NT2/D1 (cell line): ENCODE measurements around the gene EFCAB8.

ENCODE experiments used
- DNase-seq: peaks from one replicate; pipeline ENCODE4 v3.0.0-alpha.2; 2011; ENCODE audit warnings: low read depth, low spot score
- H3K27me3 ChIP-seq: 2 replicates; pipeline ENCODE4 v1.6.0; 2011; ENCODE audit warnings: mild to moderate bottlenecking; ENCODE audit not compliant: insufficient read length, insufficient read depth
- H3K36me3 ChIP-seq: 2 replicates; pipeline ENCODE4 v1.6.1; 2011; ENCODE audit warnings: mild to moderate bottlenecking, low read length, mixed read lengths; ENCODE audit not compliant: insufficient read depth, insufficient read length
- H3K4me1 ChIP-seq: 2 replicates; pipeline ENCODE4 v1.5.1; 2011; ENCODE audit not compliant: insufficient read depth, insufficient read length
- H3K4me3 ChIP-seq: 2 replicates; pipeline ENCODE4 v1.5.1; 2011; ENCODE audit warnings: low read depth; ENCODE audit not compliant: insufficient read length
- H3K9ac ChIP-seq: 2 replicates; pipeline ENCODE4 v1.6.0; 2011; ENCODE audit warnings: low read depth; ENCODE audit not compliant: insufficient read length
- H3K9me3 ChIP-seq: 2 replicates; pipeline ENCODE4 v1.5.1; 2011; ENCODE audit warnings: mild to moderate bottlenecking, low read length; ENCODE audit not compliant: insufficient read depth
- SUZ12 ChIP-seq: IDR thresholded peaks from 2 replicates; pipeline ENCODE4 v1.6.1; 2011; ENCODE audit not compliant: insufficient read length, insufficient read depth; ENCODE audit errors: extremely low read depth
- YY1 ChIP-seq: IDR thresholded peaks from 2 replicates; pipeline ENCODE4 v1.6.1; 2011; ENCODE audit not compliant: insufficient read length, insufficient read depth
- ZNF274 ChIP-seq: IDR thresholded peaks from 2 replicates; pipeline ENCODE4 v1.6.1; 2011; ENCODE audit warnings: mild to moderate bottlenecking, low read depth, low read length

Gene EFCAB8

DNA sequence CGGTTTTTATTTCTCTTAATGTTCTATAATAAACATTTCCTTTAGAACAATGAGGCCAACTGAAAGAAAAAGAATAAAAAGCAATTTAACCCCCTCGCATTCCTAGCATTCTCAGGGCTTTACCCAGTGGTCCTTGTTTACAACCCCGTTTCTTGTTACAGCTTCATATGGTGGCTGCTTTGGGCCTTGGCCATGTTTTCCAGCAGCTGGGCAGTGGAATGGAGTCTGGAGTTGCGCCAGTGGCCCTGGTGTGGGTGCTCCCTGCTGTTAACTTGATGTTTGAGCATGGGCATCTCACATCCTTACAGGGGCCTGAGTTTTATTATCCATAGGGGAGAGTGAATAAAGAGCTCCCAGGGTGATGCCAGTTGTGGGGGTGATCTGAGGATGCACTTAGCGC, 18.8 kb downstream of the EFCAB8 start:
- H3K27me3 ChIP-seq: no peaks in the 10 kb centered on the region
- no peak overlapping the region for H3K4me3 ChIP-seq
- H3K9ac ChIP-seq: no peak overlapping the region
- no peaks in the 10 kb centered on the region for H3K9me3 ChIP-seq
- no peak for TF ChIP-seq ZNF274
- TF ChIP-seq YY1: no peak
- no peak for TF ChIP-seq SUZ12
- DNase-seq: no peak
- no peaks in the 10 kb centered on the region for H3K36me3 ChIP-seq
- H3K4me1 ChIP-seq: peaks cover 3% of the 10 kb centered on the region

DNA sequence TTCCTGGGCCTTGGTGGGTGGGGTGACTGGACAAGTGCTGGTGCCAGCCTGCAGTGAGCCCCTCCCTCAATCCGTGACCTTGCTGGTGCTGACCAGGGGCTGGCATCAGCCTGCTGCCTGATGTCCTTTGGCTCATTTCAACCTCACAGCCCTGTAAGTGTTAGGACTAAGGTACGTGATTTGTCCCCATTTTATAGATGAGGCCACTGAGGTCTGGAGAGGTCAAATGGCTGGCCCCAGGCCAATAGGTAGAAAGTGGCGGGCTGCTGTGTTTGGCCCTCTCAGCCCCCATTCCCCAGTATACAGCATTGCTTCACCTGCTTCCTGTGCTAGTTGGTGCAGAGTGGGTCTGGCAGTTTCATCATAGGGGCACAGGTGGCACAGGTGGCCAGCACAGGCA, 20.1 kb downstream of the EFCAB8 start:
- no peaks in the 10 kb centered on the region for H3K27me3 ChIP-seq
- no peaks in the 10 kb centered on the region for H3K36me3 ChIP-seq
- no peaks in the 10 kb centered on the region for H3K9me3 ChIP-seq
- H3K4me3 ChIP-seq: no peak overlapping the region
- no peak for DNase-seq
- no peak overlapping the region for H3K9ac ChIP-seq
- peaks cover 3% of the 10 kb centered on the region for H3K4me1 ChIP-seq
- TF ChIP-seq YY1 (no peak), ZNF274 (no peak), SUZ12 (no peak)

GRCh38 chr20:32879538-32879937, 20.8 kb downstream of the EFCAB8 start:
- no peak for DNase-seq
- Histone ChIP-seq H3K4me3 (no peak overlapping the region), H3K9me3 (no peaks in the 10 kb centered on the region), H3K9ac (no peak overlapping the region), H3K4me1 (peaks cover 3% of the 10 kb centered on the region), H3K36me3 (no peaks in the 10 kb centered on the region), H3K27me3 (no peaks in the 10 kb centered on the region)
- TF ChIP-seq ZNF274 (no peak), SUZ12 (no peak), YY1 (no peak)

GRCh38 chr20:32880635-32881034, 21.9 kb downstream of the EFCAB8 start:
- TF ChIP-seq ZNF274 (no peak), SUZ12 (no peak), YY1 (no peak)
- Histone ChIP-seq H3K4me1 (peaks cover 5% of the 10 kb centered on the region), H3K9me3 (no peaks in the 10 kb centered on the region), H3K9ac (no peak overlapping the region), H3K4me3 (no peak overlapping the region), H3K27me3 (no peaks in the 10 kb centered on the region), H3K36me3 (no peaks in the 10 kb centered on the region)
- no peak for DNase-seq

DNA sequence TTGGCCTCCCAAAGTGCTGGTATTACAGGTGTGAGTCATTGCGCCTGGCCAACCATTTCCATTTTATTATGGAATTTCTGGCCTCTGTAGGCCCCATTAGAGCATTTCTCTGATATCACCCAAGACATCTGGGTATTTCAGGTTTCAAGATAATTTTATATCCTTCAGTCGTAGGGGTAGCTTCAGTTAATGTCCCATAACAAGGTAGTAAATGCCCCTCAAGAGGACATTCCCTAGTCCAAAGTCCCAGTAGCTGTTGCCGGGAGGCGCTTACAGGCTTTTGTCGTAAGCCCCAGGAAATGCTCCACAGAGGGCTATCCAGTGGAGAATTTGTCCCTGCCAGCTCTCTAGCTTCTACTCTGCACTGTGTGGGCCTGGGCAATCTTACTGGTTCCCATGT, 24.4 kb downstream of the EFCAB8 start:
- no peak for DNase-seq
- no peaks in the 10 kb centered on the region for H3K9me3 ChIP-seq
- TF ChIP-seq YY1 (no peak), SUZ12 (no peak), ZNF274 (no peak)
- H3K4me1 ChIP-seq: peaks cover 10% of the 10 kb centered on the region
- H3K9ac ChIP-seq: no peak overlapping the region
- H3K4me3 ChIP-seq: no peak overlapping the region
- no peaks in the 10 kb centered on the region for H3K27me3 ChIP-seq
- H3K36me3 ChIP-seq: no peaks in the 10 kb centered on the region

- H3K9ac ChIP-seq: no peak overlapping the region
- no peaks in the 10 kb centered on the region for H3K36me3 ChIP-seq
- H3K4me3 ChIP-seq: no peak overlapping the region
- TF ChIP-seq SUZ12 (no peak), YY1 (no peak)
- H3K27me3 ChIP-seq: no peaks in the 10 kb centered on the region
- DNase-seq: no peak
- peaks cover 6% of the 10 kb centered on the region for H3K4me1 ChIP-seq
- H3K9me3 ChIP-seq: no peaks in the 10 kb centered on the region
These were observed 26.5 kb downstream of the EFCAB8 start for GRCh38 chr20:32885185-32885584.

DNA sequence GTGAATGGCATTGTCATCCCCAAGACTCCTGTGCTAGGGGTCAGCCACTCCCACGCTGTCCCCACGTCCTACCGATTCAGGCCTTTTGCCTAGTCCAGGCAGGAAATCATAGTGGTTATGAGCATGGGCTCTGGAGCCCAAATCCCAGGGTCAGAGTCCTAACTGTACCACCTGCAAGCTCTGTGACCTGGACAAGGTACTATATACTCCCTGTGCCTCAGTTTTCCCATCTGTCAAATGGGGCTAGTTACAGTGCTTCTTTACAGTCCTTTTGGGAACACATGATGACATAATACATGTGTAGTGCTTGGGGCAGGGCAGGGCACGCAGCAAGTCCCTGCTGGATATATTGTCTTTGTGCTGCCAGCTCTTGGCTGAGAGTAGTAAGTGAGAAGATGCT, 27.2 kb downstream of the EFCAB8 start:
- Histone ChIP-seq H3K27me3 (no peaks in the 10 kb centered on the region), H3K4me1 (peaks cover 6% of the 10 kb centered on the region), H3K9ac (no peak overlapping the region), H3K4me3 (no peak overlapping the region), H3K9me3 (no peaks in the 10 kb centered on the region), H3K36me3 (no peaks in the 10 kb centered on the region)
- TF ChIP-seq YY1 (no peak), SUZ12 (no peak), ZNF274 (no peak)
- no peak for DNase-seq

DNA sequence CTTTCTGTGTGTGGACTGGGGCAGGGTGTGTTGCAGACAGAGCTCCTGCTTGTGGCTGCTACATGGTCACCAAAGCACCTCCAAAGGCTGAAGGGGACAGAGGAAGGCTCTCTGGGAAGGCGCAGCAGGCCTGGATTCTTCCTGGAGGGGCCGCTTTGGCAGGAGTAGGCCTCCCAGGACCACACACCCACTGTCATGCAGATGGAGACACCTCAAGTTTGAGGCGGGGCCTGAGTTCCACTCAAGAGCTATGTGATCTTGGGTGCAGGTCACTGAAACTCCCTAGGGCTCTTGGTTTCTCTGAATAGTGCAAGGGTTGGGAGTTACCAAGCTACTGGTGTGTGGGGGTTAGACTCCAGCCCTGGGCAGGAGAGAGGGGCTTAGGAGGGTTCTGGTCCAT, 27.9 kb downstream of the EFCAB8 start:
- H3K9ac ChIP-seq: peak overlapping the region; percentile 27
- no peaks in the 10 kb centered on the region for H3K9me3 ChIP-seq
- no peak for TF ChIP-seq ZNF274
- no peak for TF ChIP-seq SUZ12
- TF ChIP-seq YY1: no peak
- peaks cover 6% of the 10 kb centered on the region for H3K4me1 ChIP-seq
- no peaks in the 10 kb centered on the region for H3K27me3 ChIP-seq
- no peak for DNase-seq
- H3K4me3 ChIP-seq: no peak overlapping the region
- H3K36me3 ChIP-seq: no peaks in the 10 kb centered on the region
